Transverse colon (tissue), 3 donors: ENCODE measurements around the gene RWDD1.

Experiments used
- CTCF ChIP-seq, 5 experiments: fragments of 200-600 bp in 3 of 5; fragments of 450-650 bp in 2 of 5; sonication (generic) in 3 of 5; IDR thresholded peaks; 1 replicate in 2 of 5; 2 replicates in 3 of 5; pipeline ENCODE4 v1.5.1; 2016 to 2017; ENCODE audit warnings: antibody characterized with exemption in 5 of 5, inconsistent platforms in 3 of 5, mild to moderate bottlenecking in 2 of 5, moderate library complexity in 1 of 5
- EP300 ChIP-seq: sonication (generic); formaldehyde crosslinking; IDR thresholded peaks from one replicate; pipeline ENCODE4 v1.6.1; 2017; ENCODE audit warnings: antibody characterized with exemption, low read depth
- POLR2A ChIP-seq: fragments of 450-650 bp; IDR thresholded peaks from one replicate; pipeline ENCODE4 v1.6.1; 2016; ENCODE audit warnings: antibody characterized with exemption, mild to moderate bottlenecking, moderate library complexity

- TF ChIP-seq CTCF (IDR thresholded peaks at IDR 0.05) (no peak), EP300 (no peak), POLR2A (no peak)
Measured at GRCh38 chr6:116564921-116565872, 6.1 kb upstream of the RWDD1 start.
